SU-DHL-6 (cell line): ENCODE results near the gene ACSL6.

Experiments used
- H2AFZ ChIP-seq: fragments of 200-600 bp; sonication (generic); 2 replicates; pipeline ENCODE4 v1.6.1; 2014; ENCODE audit warnings: low read depth, mild to moderate bottlenecking, moderate library complexity, mixed read lengths, antibody characterized with exemption, low read length; ENCODE audit not compliant: severe bottlenecking
- H3F3A ChIP-seq: fragments of 200-600 bp; shearing (Covaris generic); 2 replicates; pipeline ENCODE4 v1.6.0; 2016; ENCODE audit warnings: antibody characterized with exemption, mild to moderate bottlenecking; ENCODE audit not compliant: insufficient read depth
- H3K27ac ChIP-seq: fragments of 200-600 bp; sonication (generic); 2 replicates; pipeline ENCODE4 v1.5.1; 2016; ENCODE audit warnings: low read depth, mild to moderate bottlenecking, low read length, moderate library complexity, mixed read lengths
- H3K27me3 ChIP-seq: fragments of 200-600 bp; sonication (generic), shearing (Covaris generic); 2 replicates; pipeline ENCODE4 v1.6.0; 2014; ENCODE audit warnings: mild to moderate bottlenecking, low read length
- H3K36me3 ChIP-seq: fragments of 200-600 bp; sonication (generic); 2 replicates; pipeline ENCODE4 v1.6.1; 2014; ENCODE audit warnings: mild to moderate bottlenecking, low read length, mixed read lengths
- H3K4me2 ChIP-seq: fragments of 300-600, 200-600 bp; shearing (Covaris generic), sonication (generic); 2 replicates; pipeline ENCODE4 v1.6.0; 2014; ENCODE audit warnings: low read length, low read depth, mild to moderate bottlenecking; ENCODE audit not compliant: poor library complexity, severe bottlenecking
- H3K4me3 ChIP-seq: fragments of 200-600 bp; sonication (generic); 2 replicates; pipeline ENCODE4 v1.5.1; 2014; ENCODE audit warnings: antibody characterized with exemption, low read length, mild to moderate bottlenecking, mixed read lengths; ENCODE audit not compliant: insufficient read depth, poor library complexity, severe bottlenecking
- H3K79me2 ChIP-seq: fragments of 200-600 bp; sonication (generic); 2 replicates; pipeline ENCODE4 v1.6.1; 2014; ENCODE audit warnings: mild to moderate bottlenecking, low read length, moderate library complexity; ENCODE audit not compliant: insufficient read depth
- H3K9ac ChIP-seq: fragments of 200-600 bp; sonication (generic); 2 replicates; pipeline ENCODE4 v1.7.0; 2014; ENCODE audit warnings: mild to moderate bottlenecking, low read length
- H3K9me2 ChIP-seq: fragments of 200-600 bp; sonication (generic); replicated peaks from 2 replicates; pipeline ENCODE4 v1.6.1; 2014; ENCODE audit warnings: low read length; ENCODE audit not compliant: insufficient read depth
- H3K9me3 ChIP-seq: fragments of 200-600 bp; sonication (generic); 2 replicates; pipeline ENCODE4 v1.6.1; 2014; ENCODE audit warnings: low read length, mixed read lengths; ENCODE audit not compliant: insufficient read depth
- H4K20me1 ChIP-seq: fragments of 200-600 bp; sonication (generic); 2 replicates; pipeline ENCODE4 v1.6.1; 2014; ENCODE audit warnings: low read depth, mild to moderate bottlenecking, antibody characterized with exemption, low read length, moderate library complexity, mixed read lengths
- CTCF ChIP-seq: fragments of 200-600 bp; sonication (generic); IDR thresholded peaks from one replicate; pipeline ENCODE4 v1.5.1; 2017; ENCODE audit warnings: antibody characterized with exemption, mild to moderate bottlenecking, low read length, moderate library complexity; ENCODE audit not compliant: insufficient read depth, poor library complexity, severe bottlenecking
- EZH2phosphoT487 ChIP-seq: fragments of 200-600 bp; sonication (generic), shearing (Covaris generic); conservative IDR thresholded peaks from 2 replicates; pipeline ENCODE4 v1.6.1; 2018; ENCODE audit warnings: mild to moderate bottlenecking, antibody characterized with exemption, low read length, moderate library complexity, mixed read lengths

Gene ACSL6

GRCh38 chr5:131968396-131968954, 43.0 kb downstream of the ACSL6 start:
- H2AFZ ChIP-seq, result no peak overlapping the region
- H3K27me3 ChIP-seq, result no peaks in the 10 kb centered on the region
- H3K4me2 ChIP-seq, result no peak overlapping the region
- no peaks in the 10 kb centered on the region for H3F3A ChIP-seq
- H3K9ac ChIP-seq, result no peak overlapping the region
- no peak for TF ChIP-seq CTCF
- no peak for TF ChIP-seq EZH2phosphoT487
- no peaks in the 10 kb centered on the region for H4K20me1 ChIP-seq
- no peaks in the 10 kb centered on the region for H3K79me2 ChIP-seq
- no peaks in the 10 kb centered on the region for H3K36me3 ChIP-seq
- no peak overlapping the region for H3K4me3 ChIP-seq
- no peak overlapping the region for H3K27ac ChIP-seq
- H3K9me2 ChIP-seq, result no peaks in the 10 kb centered on the region
- no peaks in the 10 kb centered on the region for H3K9me3 ChIP-seq

- Histone ChIP-seq H3K27me3 (no peaks in the 10 kb centered on the region), H3F3A (no peaks in the 10 kb centered on the region), H3K36me3 (no peaks in the 10 kb centered on the region), H3K9me3 (no peaks in the 10 kb centered on the region), H3K4me3 (no peak overlapping the region), H3K9me2 (no peaks in the 10 kb centered on the region), H3K79me2 (no peaks in the 10 kb centered on the region), H3K9ac (no peak overlapping the region), H4K20me1 (no peaks in the 10 kb centered on the region), H2AFZ (no peak overlapping the region), H3K4me2 (no peak overlapping the region), H3K27ac (no peak overlapping the region)
- TF ChIP-seq EZH2phosphoT487, result no peak
- no peak for TF ChIP-seq CTCF
Measured at GRCh38 chr5:131966551-131966950, 44.9 kb downstream of the ACSL6 start.

- Histone ChIP-seq H3K27me3 (no peaks in the 10 kb centered on the region), H3K36me3 (no peaks in the 10 kb centered on the region), H3F3A (no peaks in the 10 kb centered on the region), H3K79me2 (no peaks in the 10 kb centered on the region), H4K20me1 (no peaks in the 10 kb centered on the region), H2AFZ (no peak overlapping the region), H3K4me2 (no peak overlapping the region), H3K9ac (no peak overlapping the region), H3K4me3 (no peak overlapping the region), H3K27ac (no peak overlapping the region), H3K9me2 (no peaks in the 10 kb centered on the region), H3K9me3 (no peaks in the 10 kb centered on the region)
- TF ChIP-seq CTCF (no peak), EZH2phosphoT487 (no peak)
Measured at GRCh38 chr5:131965826-131966415, 45.5 kb downstream of the ACSL6 start.
